ENCODE results near the gene CD63. TPM values are rescaled to one million over a fixed set of nuclear protein-coding genes. Genes with fewer than 3 reads are reported as not detected.
A peak's percentile ranks its signal among the peaks of the same experiment; 100 is the strongest.

CD63 gene
- total RNA-seq, 4 donors from 2014 or later: 683 to 1,145 (median 1,122) TPM

DNA sequence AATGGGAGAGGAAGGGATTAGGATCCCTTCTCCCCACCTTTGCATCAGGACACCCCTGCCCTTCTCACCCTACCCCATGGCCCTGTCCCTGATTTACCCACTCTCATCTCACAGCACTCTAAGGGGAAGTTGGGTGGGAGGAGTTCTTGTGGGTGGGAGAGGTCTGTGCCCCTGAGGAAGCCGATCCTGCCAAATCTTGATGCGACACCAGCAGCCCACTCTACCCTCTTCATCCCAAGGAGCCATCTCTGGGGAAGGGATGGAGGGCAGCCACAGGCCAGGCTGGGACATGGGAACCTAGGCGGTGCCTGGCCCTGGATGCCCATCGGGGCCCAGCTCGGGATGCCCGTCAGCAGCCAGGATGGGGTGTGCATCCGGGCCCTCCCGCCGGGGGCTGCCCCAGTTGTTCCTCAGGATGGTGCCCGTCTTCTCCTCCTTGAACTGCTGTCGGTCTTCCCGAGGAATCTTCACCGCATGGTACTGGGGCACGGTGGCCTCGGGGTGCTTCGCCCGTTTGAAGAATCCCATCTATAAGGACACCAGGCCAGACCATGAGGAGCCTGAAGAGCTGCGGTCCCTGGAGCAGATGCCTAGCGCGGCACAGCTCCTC, 43.9 kb downstream of the CD63 start:
- no peaks in the 10 kb centered on the region for H3K27me3 ChIP-seq
- WGBS, 2 donors: 92 to 94% methylated on average over 8 to 18 of the region's 20 CpGs
- peaks cover 10 to 13% of the 10 kb centered on the region in 2 donors for H3K4me1 ChIP-seq
- no peaks in the 10 kb centered on the region for H3K9me3 ChIP-seq
- H3K36me3 ChIP-seq: no peaks in the 10 kb centered on the region
- TF ChIP-seq, protein P1, sequence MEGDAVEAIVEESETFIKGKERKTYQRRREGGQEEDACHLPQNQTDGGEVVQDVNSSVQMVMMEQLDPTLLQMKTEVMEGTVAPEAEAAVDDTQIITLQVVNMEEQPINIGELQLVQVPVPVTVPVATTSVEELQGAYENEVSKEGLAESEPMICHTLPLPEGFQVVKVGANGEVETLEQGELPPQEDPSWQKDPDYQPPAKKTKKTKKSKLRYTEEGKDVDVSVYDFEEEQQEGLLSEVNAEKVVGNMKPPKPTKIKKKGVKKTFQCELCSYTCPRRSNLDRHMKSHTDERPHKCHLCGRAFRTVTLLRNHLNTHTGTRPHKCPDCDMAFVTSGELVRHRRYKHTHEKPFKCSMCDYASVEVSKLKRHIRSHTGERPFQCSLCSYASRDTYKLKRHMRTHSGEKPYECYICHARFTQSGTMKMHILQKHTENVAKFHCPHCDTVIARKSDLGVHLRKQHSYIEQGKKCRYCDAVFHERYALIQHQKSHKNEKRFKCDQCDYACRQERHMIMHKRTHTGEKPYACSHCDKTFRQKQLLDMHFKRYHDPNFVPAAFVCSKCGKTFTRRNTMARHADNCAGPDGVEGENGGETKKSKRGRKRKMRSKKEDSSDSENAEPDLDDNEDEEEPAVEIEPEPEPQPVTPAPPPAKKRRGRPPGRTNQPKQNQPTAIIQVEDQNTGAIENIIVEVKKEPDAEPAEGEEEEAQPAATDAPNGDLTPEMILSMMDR (IDR thresholded peaks at IDR 0.05): no peak
- TF ChIP-seq POLR2A (IDR thresholded peaks at IDR 0.05): no peak
- intact Hi-C loops (cut with DNase I): no loop called here
- no peak overlapping the region for H3K27ac ChIP-seq
- no peak overlapping the region for H3K4me3 ChIP-seq (replicated peaks in 1 of 3)
- no peak for DNase-seq

DNA sequence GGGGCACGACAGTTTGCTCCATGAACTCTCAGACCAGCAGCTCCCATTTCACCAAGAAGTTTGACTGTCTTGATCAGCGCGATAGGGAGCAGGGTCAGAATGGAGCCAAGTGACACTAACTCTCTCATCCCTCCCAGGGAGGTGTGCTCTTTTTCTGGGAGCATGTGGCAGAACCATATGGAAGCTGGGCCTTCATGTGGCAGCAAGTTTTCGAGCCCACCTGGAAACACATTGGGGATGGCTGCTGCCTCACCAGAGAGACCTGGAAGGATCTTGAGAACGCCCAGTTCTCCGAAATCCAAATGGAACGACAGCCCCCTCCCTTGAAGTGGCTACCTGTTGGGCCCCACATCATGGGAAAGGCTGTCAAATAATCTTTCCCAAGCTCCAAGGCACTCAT, 45.1 kb downstream of the CD63 start:
- Histone ChIP-seq H3K27me3 (no peaks in the 10 kb centered on the region), H3K27ac (no peak overlapping the region), H3K4me1 (peaks cover 10 to 13% of the 10 kb centered on the region in 2 donors), H3K9me3 (no peaks in the 10 kb centered on the region), H3K36me3 (no peaks in the 10 kb centered on the region), H3K4me3 (replicated peaks in 1 of 3) (no peak overlapping the region)
- intact Hi-C loops (cut with DNase I): no loop called here
- no peak for TF ChIP-seq POLR2A (IDR thresholded peaks at IDR 0.05)
- DNase-seq: no peak
- WGBS, 2 donors: 90 to 94% methylated on average over 6 to 7 of the region's 7 CpGs

DNA sequence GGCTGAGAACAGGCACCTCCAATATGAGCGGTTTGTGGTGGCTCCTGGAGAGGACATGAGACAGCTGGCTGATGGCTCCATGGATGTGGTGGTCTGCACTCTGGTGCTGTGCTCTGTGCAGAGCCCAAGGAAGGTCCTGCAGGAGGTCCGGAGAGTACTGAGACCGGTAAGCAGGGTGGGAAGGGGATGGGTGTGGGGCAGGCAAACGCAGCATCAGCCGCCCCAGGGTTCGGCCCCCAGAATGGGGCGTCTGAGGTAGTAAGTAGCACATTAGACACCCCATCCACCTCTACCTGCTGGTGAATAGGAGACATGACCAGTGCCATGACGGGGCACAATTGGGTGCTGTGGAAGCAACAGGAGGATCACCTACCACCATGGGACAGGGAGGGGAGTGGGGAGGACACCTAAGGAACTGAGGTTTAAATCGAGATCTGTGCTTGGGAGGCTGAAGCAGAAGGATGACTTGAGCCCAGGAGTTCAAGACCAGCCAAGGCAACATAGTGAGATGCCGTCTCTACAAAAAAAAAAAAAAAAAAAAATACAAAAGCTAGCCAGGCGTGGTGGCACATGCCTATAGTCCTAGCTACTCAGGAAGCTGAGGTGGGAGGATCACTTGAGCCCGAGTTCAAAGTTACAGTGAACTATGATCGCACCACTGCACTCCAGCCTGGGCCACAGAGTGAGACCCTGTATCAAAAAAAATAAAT, 46.6 kb downstream of the CD63 start:
- Histone ChIP-seq H3K4me1 (peaks cover 10 to 13% of the 10 kb centered on the region in 2 donors), H3K27me3 (no peaks in the 10 kb centered on the region), H3K4me3 (replicated peaks in 1 of 3) (peak overlapping the region in 1 of 3 donors; percentile 10), H3K9me3 (no peaks in the 10 kb centered on the region), H3K36me3 (no peaks in the 10 kb centered on the region), H3K27ac (no peak overlapping the region)
- intact Hi-C loops (cut with DNase I): no loop called here
- 58 to 67% methylated on average over 9 to 12 of the region's 13 CpGs for WGBS, 2 donors
- DNase-seq: no peak
- TF ChIP-seq, protein P1 (IDR thresholded peaks at IDR 0.05): no peak
- TF ChIP-seq POLR2A (IDR thresholded peaks at IDR 0.05): no peak

DNA sequence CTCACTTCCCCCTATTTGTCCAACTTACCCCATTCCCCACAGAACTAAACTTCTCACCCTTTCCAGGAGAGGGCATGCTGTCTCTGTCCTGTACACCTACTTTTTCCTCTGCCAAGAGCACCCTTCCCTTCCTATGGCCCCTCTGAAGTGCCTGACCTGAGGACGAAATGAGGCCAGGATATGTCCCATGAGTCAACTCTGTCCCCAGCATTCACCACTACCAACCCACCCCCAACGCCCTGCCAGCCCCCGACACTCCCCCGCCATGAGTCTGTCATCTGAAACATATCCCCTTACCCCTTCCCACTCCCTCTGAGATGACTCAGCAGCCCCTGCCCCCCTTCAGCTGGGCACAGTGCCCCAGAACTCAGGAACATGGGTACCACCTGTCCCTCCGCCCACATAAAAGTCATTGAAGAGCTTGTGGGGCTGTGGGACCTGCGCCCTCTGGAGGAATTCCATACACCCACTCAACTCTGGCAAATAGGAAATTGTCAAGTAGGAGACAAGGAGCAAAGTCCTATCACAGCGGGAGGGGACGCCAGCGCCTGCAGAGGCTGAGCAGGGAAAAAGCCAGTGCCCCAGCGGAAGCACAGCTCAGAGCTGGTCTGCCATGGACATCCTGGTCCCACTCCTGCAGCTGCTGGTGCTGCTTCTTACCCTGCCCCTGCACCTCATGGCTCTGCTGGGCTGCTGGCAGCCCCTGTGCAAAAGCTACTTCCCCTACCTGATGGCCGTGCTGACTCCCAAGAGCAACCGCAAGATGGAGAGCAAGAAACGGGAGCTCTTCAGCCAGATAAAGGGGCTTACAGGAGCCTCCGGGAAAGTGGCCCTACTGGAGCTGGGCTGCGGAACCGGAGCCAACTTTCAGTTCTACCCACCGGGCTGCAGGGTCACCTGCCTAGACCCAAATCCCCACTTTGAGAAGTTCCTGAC, 47.4 kb downstream of the CD63 start:
- Histone ChIP-seq H3K9me3 (no peaks in the 10 kb centered on the region), H3K4me1 (peaks cover 10 to 13% of the 10 kb centered on the region in 2 donors), H3K36me3 (no peaks in the 10 kb centered on the region), H3K27me3 (no peaks in the 10 kb centered on the region), H3K27ac (no peak overlapping the region), H3K4me3 (replicated peaks in 1 of 3) (peak overlapping the region in 1 of 3 donors; percentile 10)
- intact Hi-C loops (cut with DNase I): no loop called here
- peak; percentile 74 to 89 for DNase-seq
- 2 to 5% methylated on average over 8 to 15 of the region's 17 CpGs for WGBS, 2 donors
- TF ChIP-seq, protein P1 (IDR thresholded peaks at IDR 0.05): peak in 4 of 6 experiments; percentile 24 to 30 (median 28)
- no peak for TF ChIP-seq POLR2A (IDR thresholded peaks at IDR 0.05)

DNA sequence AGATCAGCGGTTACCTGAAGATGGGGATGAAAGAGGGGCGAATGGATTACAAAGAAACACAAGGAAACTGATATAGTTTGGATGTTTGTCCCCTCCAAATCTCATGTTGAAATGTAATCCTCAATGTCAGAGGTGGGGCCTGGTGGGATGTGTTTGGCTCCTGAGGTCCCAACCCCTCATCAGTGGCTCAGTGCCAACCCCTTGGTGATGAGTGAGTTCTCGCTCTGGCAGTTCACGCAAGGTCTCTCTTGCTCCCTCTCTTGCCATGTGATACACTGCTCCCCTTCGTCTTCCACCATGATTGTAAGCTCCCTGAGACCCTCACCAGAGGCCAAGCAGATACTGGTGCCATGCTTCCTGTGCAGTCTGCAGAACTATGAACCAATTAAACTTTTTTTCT, 49.1 kb downstream of the CD63 start:
- WGBS, 2 donors: 90 to 93% methylated on average over 5 of the region's 5 CpGs
- no peak for TF ChIP-seq POLR2A (IDR thresholded peaks at IDR 0.05)
- TF ChIP-seq, protein P1 (IDR thresholded peaks at IDR 0.05): no peak
- Histone ChIP-seq H3K27me3 (no peaks in the 10 kb centered on the region), H3K4me1 (peaks cover 10 to 13% of the 10 kb centered on the region in 2 donors), H3K27ac (no peak overlapping the region), H3K9me3 (no peaks in the 10 kb centered on the region), H3K36me3 (no peaks in the 10 kb centered on the region), H3K4me3 (replicated peaks in 1 of 3) (no peak overlapping the region)
- DNase-seq: no peak
- intact Hi-C loops (cut with DNase I): no loop called here

Data from thyroid gland (tissue), 4 donors.